NT2/D1 (cell line): Measurements from ENCODE around the gene ZNF385B.

Experiments
- DNase-seq: peaks from one replicate; pipeline ENCODE4 v3.0.0-alpha.2; 2011; ENCODE audit warnings: low read depth, low spot score
- H3K27me3 ChIP-seq: 2 replicates; pipeline ENCODE4 v1.6.0; 2011; ENCODE audit warnings: mild to moderate bottlenecking; ENCODE audit not compliant: insufficient read length, insufficient read depth
- H3K36me3 ChIP-seq: 2 replicates; pipeline ENCODE4 v1.6.1; 2011; ENCODE audit warnings: mild to moderate bottlenecking, low read length, mixed read lengths; ENCODE audit not compliant: insufficient read depth, insufficient read length
- H3K4me1 ChIP-seq: 2 replicates; pipeline ENCODE4 v1.5.1; 2011; ENCODE audit not compliant: insufficient read depth, insufficient read length
- H3K4me3 ChIP-seq: 2 replicates; pipeline ENCODE4 v1.5.1; 2011; ENCODE audit warnings: low read depth; ENCODE audit not compliant: insufficient read length
- H3K9ac ChIP-seq: 2 replicates; pipeline ENCODE4 v1.6.0; 2011; ENCODE audit warnings: low read depth; ENCODE audit not compliant: insufficient read length
- H3K9me3 ChIP-seq: 2 replicates; pipeline ENCODE4 v1.5.1; 2011; ENCODE audit warnings: mild to moderate bottlenecking, low read length; ENCODE audit not compliant: insufficient read depth
- SUZ12 ChIP-seq: IDR thresholded peaks from 2 replicates; pipeline ENCODE4 v1.6.1; 2011; ENCODE audit not compliant: insufficient read length, insufficient read depth; ENCODE audit errors: extremely low read depth
- YY1 ChIP-seq: IDR thresholded peaks from 2 replicates; pipeline ENCODE4 v1.6.1; 2011; ENCODE audit not compliant: insufficient read length, insufficient read depth
- ZNF274 ChIP-seq: IDR thresholded peaks from 2 replicates; pipeline ENCODE4 v1.6.1; 2011; ENCODE audit warnings: mild to moderate bottlenecking, low read depth, low read length

Gene ZNF385B

DNA sequence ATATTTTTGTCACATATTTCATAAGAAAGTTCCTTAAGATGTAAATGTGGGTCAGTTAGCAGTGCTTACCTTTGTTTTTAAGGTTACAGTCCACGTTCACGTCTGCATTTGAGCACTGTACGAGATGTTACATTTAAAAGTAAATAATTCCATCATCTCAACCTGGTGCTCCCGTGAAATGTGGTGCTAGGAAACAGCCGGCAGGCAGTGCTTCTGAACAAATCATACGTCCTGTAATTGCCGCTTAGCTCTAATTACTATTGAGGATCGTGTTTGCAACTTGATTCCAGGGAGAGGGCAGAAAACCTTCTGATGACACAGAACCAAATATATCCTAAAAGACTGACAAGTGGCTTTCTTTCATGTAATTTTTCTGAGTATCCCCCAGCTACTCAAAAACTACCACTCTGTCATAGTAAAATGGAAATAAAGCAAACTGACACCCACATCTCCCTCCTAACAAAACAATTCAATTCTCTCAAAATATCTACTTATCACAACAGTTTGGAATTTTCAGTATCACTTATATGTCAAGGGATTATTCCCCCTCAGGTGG lies 299.0 kb downstream of the ZNF385B start:
- no peak overlapping the region for H3K9ac ChIP-seq
- no peaks in the 10 kb centered on the region for H3K9me3 ChIP-seq
- no peaks in the 10 kb centered on the region for H3K36me3 ChIP-seq
- DNase-seq, result no peak
- no peak for TF ChIP-seq SUZ12
- H3K4me1 ChIP-seq, result no peaks in the 10 kb centered on the region
- H3K27me3 ChIP-seq, result no peaks in the 10 kb centered on the region
- H3K4me3 ChIP-seq, result no peak overlapping the region

DNA sequence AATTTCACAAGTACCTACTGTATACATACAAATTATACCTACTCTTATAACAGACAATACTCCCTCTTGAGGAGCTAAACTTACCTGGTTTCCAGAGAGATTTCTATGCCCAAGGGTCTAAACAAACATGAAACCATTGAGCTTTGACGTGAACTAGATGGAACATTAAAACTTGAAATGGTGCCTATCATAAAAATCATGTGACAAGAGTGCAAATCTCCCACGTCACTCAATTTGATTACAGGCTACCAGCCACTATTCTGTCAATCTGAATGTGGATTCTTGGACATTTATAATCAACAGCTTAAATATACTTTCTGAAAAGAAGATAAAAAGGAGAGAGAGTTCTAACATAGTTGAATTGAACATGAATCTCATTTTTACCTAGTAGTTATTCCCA lies 299.7 kb downstream of the ZNF385B start:
- H3K27me3 ChIP-seq, result no peaks in the 10 kb centered on the region
- H3K9ac ChIP-seq, result no peak overlapping the region
- H3K9me3 ChIP-seq, result no peaks in the 10 kb centered on the region
- H3K4me1 ChIP-seq, result no peaks in the 10 kb centered on the region
- TF ChIP-seq YY1 (no peak), SUZ12 (no peak), ZNF274 (no peak)
- DNase-seq, result no peak
- no peaks in the 10 kb centered on the region for H3K36me3 ChIP-seq
- no peak overlapping the region for H3K4me3 ChIP-seq

DNA sequence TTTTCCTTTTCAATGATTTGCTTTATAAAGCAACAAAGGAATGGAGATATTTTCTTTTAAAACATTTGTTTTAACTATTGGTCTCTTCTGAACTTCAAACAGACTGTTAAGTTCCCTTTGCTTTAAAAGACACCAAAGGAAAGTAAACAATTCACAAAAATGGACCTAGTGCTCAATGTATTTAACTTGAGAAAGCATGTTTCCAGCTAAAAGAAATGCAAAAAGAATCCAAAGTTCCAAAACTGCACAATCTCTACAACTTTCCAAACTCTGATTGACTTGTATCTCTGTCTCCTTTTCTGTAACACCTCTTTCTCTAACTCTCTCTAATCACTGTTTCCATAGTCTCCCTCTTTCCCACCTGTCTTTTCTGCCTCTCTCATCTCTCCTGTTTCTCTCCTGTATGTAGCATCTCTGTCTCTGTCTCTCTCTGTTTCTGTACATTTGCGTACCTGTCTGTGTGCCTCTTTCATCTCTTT lies 301.1 kb downstream of the ZNF385B start:
- no peaks in the 10 kb centered on the region for H3K9me3 ChIP-seq
- no peak for DNase-seq
- no peak overlapping the region for H3K9ac ChIP-seq
- no peak overlapping the region for H3K4me3 ChIP-seq
- no peaks in the 10 kb centered on the region for H3K27me3 ChIP-seq
- TF ChIP-seq SUZ12, result no peak
- TF ChIP-seq ZNF274, result no peak
- no peak for TF ChIP-seq YY1
- no peaks in the 10 kb centered on the region for H3K36me3 ChIP-seq
- H3K4me1 ChIP-seq, result no peaks in the 10 kb centered on the region

GRCh38 chr2:179559108-179559806 lies 302.2 kb downstream of the ZNF385B start:
- Histone ChIP-seq H3K27me3 (no peaks in the 10 kb centered on the region), H3K36me3 (no peaks in the 10 kb centered on the region), H3K9ac (no peak overlapping the region), H3K9me3 (no peaks in the 10 kb centered on the region), H3K4me3 (no peak overlapping the region), H3K4me1 (no peaks in the 10 kb centered on the region)
- TF ChIP-seq SUZ12, result no peak
- no peak for TF ChIP-seq ZNF274
- TF ChIP-seq YY1, result no peak
- no peak for DNase-seq

GRCh38 chr2:179558010-179558934 lies 303.1 kb downstream of the ZNF385B start:
- Histone ChIP-seq H3K9me3 (no peaks in the 10 kb centered on the region), H3K36me3 (no peaks in the 10 kb centered on the region), H3K9ac (no peak overlapping the region), H3K4me1 (no peaks in the 10 kb centered on the region), H3K4me3 (no peak overlapping the region), H3K27me3 (no peaks in the 10 kb centered on the region)
- TF ChIP-seq YY1 (no peak), SUZ12 (no peak), ZNF274 (no peak)
- DNase-seq, result no peak

DNA sequence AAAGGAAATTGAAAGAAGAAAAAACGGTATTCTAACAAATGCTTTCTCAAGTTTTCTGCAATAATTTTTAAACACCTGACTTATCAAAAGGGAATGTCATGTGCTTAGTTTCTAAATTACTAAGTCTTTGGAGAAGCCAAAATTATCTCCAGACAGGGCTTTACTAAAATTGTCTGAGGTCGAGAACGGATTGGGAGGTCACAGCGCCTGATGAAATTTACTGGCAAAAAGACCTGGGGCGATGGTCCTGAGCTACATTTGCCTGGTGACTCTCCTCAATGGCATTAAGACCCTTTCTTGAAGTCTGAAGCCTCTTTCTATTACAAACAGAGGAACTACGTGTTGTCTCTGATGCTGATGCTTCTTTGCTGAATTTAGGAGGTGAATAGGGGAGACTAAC lies 305.0 kb downstream of the ZNF385B start:
- no peak overlapping the region for H3K9ac ChIP-seq
- H3K4me3 ChIP-seq, result no peak overlapping the region
- no peaks in the 10 kb centered on the region for H3K9me3 ChIP-seq
- no peaks in the 10 kb centered on the region for H3K27me3 ChIP-seq
- no peaks in the 10 kb centered on the region for H3K36me3 ChIP-seq
- no peak for DNase-seq
- TF ChIP-seq YY1, result no peak
- TF ChIP-seq ZNF274, result no peak
- no peak for TF ChIP-seq SUZ12
- H3K4me1 ChIP-seq, result no peaks in the 10 kb centered on the region
